Measurements from ENCODE around the gene TNFSF4.

Gene TNFSF4

GRCh38 chr1:173210716-173211231 lies 3.6 kb upstream of the TNFSF4 start:
- no peak for DNase-seq (ENCODE audit: low read depth in 3 of 3, low spot score in 1 of 3)

GRCh38 chr1:173210283-173210682 lies 3.2 kb upstream of the TNFSF4 start:
- DNase-seq (ENCODE audit: low read depth in 3 of 3, low spot score in 1 of 3), result no peak

- no peak for DNase-seq (ENCODE audit: low read depth in 3 of 3, low spot score in 1 of 3)
These were observed 1.7 kb upstream of the TNFSF4 start for GRCh38 chr1:173208868-173209267.

- no peak for DNase-seq (ENCODE audit: low read depth in 3 of 3, low spot score in 1 of 3)
These were observed 1.0 kb upstream of the TNFSF4 start for GRCh38 chr1:173208146-173208545.

GRCh38 chr1:173205146-173206051 lies 1.7 kb downstream of the TNFSF4 start:
- DNase-seq (ENCODE audit: low read depth in 3 of 3, low spot score in 1 of 3), result no peak

- DNase-seq (ENCODE audit: low read depth in 3 of 3, low spot score in 1 of 3), result no peak
These were observed 2.4 kb downstream of the TNFSF4 start for GRCh38 chr1:173204693-173205092.

GRCh38 chr1:173202424-173203145 lies 4.5 kb downstream of the TNFSF4 start:
- DNase-seq (ENCODE audit: low read depth in 3 of 3, low spot score in 1 of 3), result no peak

GRCh38 chr1:173201969-173202368 lies 5.2 kb downstream of the TNFSF4 start:
- DNase-seq (ENCODE audit: low read depth in 3 of 3, low spot score in 1 of 3), result no peak

GRCh38 chr1:173195596-173196088 lies 11.5 kb downstream of the TNFSF4 start:
- no peak for DNase-seq (ENCODE audit: low read depth in 3 of 3, low spot score in 1 of 3)

- DNase-seq (ENCODE audit: low read depth in 3 of 3, low spot score in 1 of 3), result no peak
These were observed 13.5 kb downstream of the TNFSF4 start for GRCh38 chr1:173193639-173194038.

GRCh38 chr1:173191011-173191705 lies 16.0 kb downstream of the TNFSF4 start:
- DNase-seq (ENCODE audit: low read depth in 3 of 3, low spot score in 1 of 3), result no peak

- no peak for DNase-seq (ENCODE audit: low read depth in 3 of 3, low spot score in 1 of 3)
These were observed 16.8 kb downstream of the TNFSF4 start for GRCh38 chr1:173190101-173190936.

GRCh38 chr1:173187671-173188237 lies 19.4 kb downstream of the TNFSF4 start:
- no peak for DNase-seq (ENCODE audit: low read depth in 3 of 3, low spot score in 1 of 3)

GRCh38 chr1:173181791-173182190 lies 25.3 kb downstream of the TNFSF4 start:
- no peak for DNase-seq (ENCODE audit: low read depth in 3 of 3, low spot score in 1 of 3)

- no peak for DNase-seq (ENCODE audit: low read depth in 3 of 3, low spot score in 1 of 3)
These were observed 30.9 kb downstream of the TNFSF4 start for GRCh38 chr1:173176246-173176645.

- no peak for DNase-seq (ENCODE audit: low read depth in 3 of 3, low spot score in 1 of 3)
These were observed 31.5 kb downstream of the TNFSF4 start for GRCh38 chr1:173175514-173176145.

- DNase-seq (ENCODE audit: low read depth in 3 of 3, low spot score in 1 of 3), result no peak
These were observed 33.7 kb downstream of the TNFSF4 start for GRCh38 chr1:173173388-173173787.

- no peak for DNase-seq (ENCODE audit: low read depth in 3 of 3, low spot score in 1 of 3)
These were observed 36.0 kb downstream of the TNFSF4 start for GRCh38 chr1:173171152-173171551.

GRCh38 chr1:173168941-173169340 lies 38.2 kb downstream of the TNFSF4 start:
- DNase-seq (ENCODE audit: low read depth in 3 of 3, low spot score in 1 of 3), result no peak

- no peak for DNase-seq (ENCODE audit: low read depth in 3 of 3, low spot score in 1 of 3)
These were observed 42.4 kb downstream of the TNFSF4 start for GRCh38 chr1:173164686-173165085.

All from stimulated activated CD4-positive, alpha-beta T cell treated with anti-CD3 and anti-CD28 coated beads, TNF-alpha, amount 100 ng/mL, for 1 hour (primary cell).